Globus pallidus (tissue), 1 donor: ENCODE data around the gene AHSG.
"Not testable (repeated sequence)": the region's sequence is repeated elsewhere in the genome, so short reads cannot be mapped to it uniquely, and the experiment has no call there.

Experiments used
- DNase-seq: peaks from one replicate; pipeline ENCODE4 v3.0.0-alpha.2; 2015; ENCODE audit warnings: low spot score

Gene AHSG

GRCh38 chr3:186612721-186613636 lies at the start of gene AHSG:
Gene AHSG (plus strand): TSS chr3:186613060. CDS start chr3:186613142, 82 bp downstream.
- DNase-seq = no peak

GRCh38 chr3:186564586-186564985 lies 48.3 kb upstream of the AHSG start:
- no peak for DNase-seq

- DNase-seq = no peak
Measured at GRCh38 chr3:186566772-186567071, 46.1 kb upstream of the AHSG start.

GRCh38 chr3:186567072-186567921 lies 45.6 kb upstream of the AHSG start, which contains the start of gene TBCCD1:
Gene TBCCD1 (minus strand): TSS chr3:186567339. CDS start chr3:186564329, 3,010 bp downstream.
- peak; percentile 86 for DNase-seq

- DNase-seq = not testable (repeated sequence)
Measured at GRCh38 chr3:186569361-186569760, 43.5 kb upstream of the AHSG start.

- no peak for DNase-seq
Measured at GRCh38 chr3:186569779-186570095, 43.1 kb upstream of the AHSG start.

- DNase-seq = peak; percentile 100
Measured at GRCh38 chr3:186570096-186570940, 42.5 kb upstream of the AHSG start, which contains the start of gene DNAJB11. Gene DNAJB11 (plus strand): TSS chr3:186570720. CDS start chr3:186570898, 178 bp downstream.

- DNase-seq = no peak
Measured at GRCh38 chr3:186570941-186571643, 41.8 kb upstream of the AHSG start.

- DNase-seq = no peak
Measured at GRCh38 chr3:186571644-186572013, 41.2 kb upstream of the AHSG start.

- DNase-seq = no peak
Measured at GRCh38 chr3:186577521-186577920, 35.3 kb upstream of the AHSG start.

GRCh38 chr3:186580785-186581184 lies 32.1 kb upstream of the AHSG start:
- DNase-seq = no peak

GRCh38 chr3:186582541-186582940 lies 30.3 kb upstream of the AHSG start:
- DNase-seq = no peak

- no peak for DNase-seq
Measured at GRCh38 chr3:186583831-186584230, 29.0 kb upstream of the AHSG start.

GRCh38 chr3:186586245-186586644 lies 26.6 kb upstream of the AHSG start:
- not testable (repeated sequence) for DNase-seq

- DNase-seq = no peak
Measured at GRCh38 chr3:186587183-186587582, 25.7 kb upstream of the AHSG start.

GRCh38 chr3:186588632-186589031 lies 24.2 kb upstream of the AHSG start:
- DNase-seq = no peak

GRCh38 chr3:186589121-186589520 lies 23.7 kb upstream of the AHSG start:
- no peak for DNase-seq

- no peak for DNase-seq
Measured at GRCh38 chr3:186589856-186590579, 22.8 kb upstream of the AHSG start.

- DNase-seq = no peak
Measured at GRCh38 chr3:186590580-186591295, 22.1 kb upstream of the AHSG start.

- no peak for DNase-seq
Measured at GRCh38 chr3:186592682-186593081, 20.2 kb upstream of the AHSG start.
